Measurements from ENCODE around the gene OR1C1. TPM values are rescaled to one million over a fixed set of nuclear protein-coding genes. Genes with fewer than 3 reads are reported as not detected.
A peak's percentile ranks its signal among the peaks of the same experiment; 100 is the strongest.
"Not testable (repeated sequence)": the region's sequence is repeated elsewhere in the genome, so short reads cannot be mapped to it uniquely, and the experiment has no call there.

Gene OR1C1
- total RNA-seq, 1 donor, result not detected

GRCh38 chr1:247746391-247746935, 13.9 kb downstream of the OR1C1 start:
- H3K4me3 ChIP-seq (ENCODE audit: low read depth, low read length), result no peak overlapping the region
- TF ChIP-seq CTCF (IDR thresholded peaks at IDR 0.05; ENCODE audit: insufficient read depth, low read length), result no peak
- peak; percentile 2 for DNase-seq (ENCODE audit: low read depth)

- not testable (repeated sequence) for H3K4me3 ChIP-seq (ENCODE audit: low read depth, low read length)
- peak; percentile 10 for DNase-seq (ENCODE audit: low read depth)
Measured at GRCh38 chr1:247742215-247742760, 18.1 kb downstream of the OR1C1 start.

- TF ChIP-seq CTCF (IDR thresholded peaks at IDR 0.05; ENCODE audit: insufficient read depth, low read length), result no peak
- DNase-seq (ENCODE audit: low read depth), result no peak
- H3K4me3 ChIP-seq (ENCODE audit: low read depth, low read length), result no peak overlapping the region
Measured at GRCh38 chr1:247741756-247742155, 18.6 kb downstream of the OR1C1 start.

GRCh38 chr1:247740721-247741120, 19.6 kb downstream of the OR1C1 start:
- no peak for TF ChIP-seq CTCF (IDR thresholded peaks at IDR 0.05; ENCODE audit: insufficient read depth, low read length)
- no peak overlapping the region for H3K4me3 ChIP-seq (ENCODE audit: low read depth, low read length)
- no peak for DNase-seq (ENCODE audit: low read depth)

GRCh38 chr1:247738315-247738714, 22.0 kb downstream of the OR1C1 start, which contains the start of gene OR14K1:
OR14K1 (plus strand) TSS chr1:247738615; CDS start chr1:247738615, 0 bp downstream.
- no peak for TF ChIP-seq CTCF (IDR thresholded peaks at IDR 0.05; ENCODE audit: insufficient read depth, low read length)
- DNase-seq (ENCODE audit: low read depth), result no peak
- H3K4me3 ChIP-seq (ENCODE audit: low read depth, low read length), result no peak within 1 kb of the TSS

GRCh38 chr1:247721222-247721621, 39.1 kb downstream of the OR1C1 start:
- no peak for DNase-seq (ENCODE audit: low read depth)
- TF ChIP-seq CTCF (IDR thresholded peaks at IDR 0.05; ENCODE audit: insufficient read depth, low read length), result no peak
- no peak overlapping the region for H3K4me3 ChIP-seq (ENCODE audit: low read depth, low read length)

GRCh38 chr1:247716546-247716945, 43.8 kb downstream of the OR1C1 start, which contains the start of gene OR6F1:
OR6F1 (minus strand) TSS chr1:247716646; CDS start chr1:247712755, 3,891 bp downstream.
- no peak within 1 kb of the TSS for H3K4me3 ChIP-seq (ENCODE audit: low read depth, low read length)
- no peak for DNase-seq (ENCODE audit: low read depth)
- no peak for TF ChIP-seq CTCF (IDR thresholded peaks at IDR 0.05; ENCODE audit: insufficient read depth, low read length)
